Skeletal muscle cell (primary cell): ENCODE data around the gene ADCY1.

Source experiments
- DNase-seq: peaks from one replicate; pipeline ENCODE4 v3.0.0-alpha.2; 2010; ENCODE audit warnings: low read depth
- H3K4me3 ChIP-seq: 2 replicates; pipeline ENCODE4 v1.5.1; 2011; ENCODE audit warnings: low read depth, mild to moderate bottlenecking, control low read depth, low read length, moderate library complexity

ADCY1 gene

GRCh38 chr7:45610660-45611299 lies 36.6 kb downstream of the ADCY1 start:
- no peak overlapping the region for H3K4me3 ChIP-seq
- DNase-seq, result no peak

- H3K4me3 ChIP-seq, result no peak overlapping the region
- DNase-seq, result no peak
Measured at GRCh38 chr7:45617166-45617565, 43.0 kb downstream of the ADCY1 start.

GRCh38 chr7:45622058-45622457 lies 47.9 kb downstream of the ADCY1 start:
- no peak overlapping the region for H3K4me3 ChIP-seq
- no peak for DNase-seq

GRCh38 chr7:45623157-45623556 lies 49.0 kb downstream of the ADCY1 start:
- no peak for DNase-seq
- H3K4me3 ChIP-seq, result no peak overlapping the region

GRCh38 chr7:45623740-45624391 lies 49.7 kb downstream of the ADCY1 start:
- H3K4me3 ChIP-seq, result no peak overlapping the region

GRCh38 chr7:45624392-45624760 lies 50.2 kb downstream of the ADCY1 start:
- no peak for DNase-seq
- H3K4me3 ChIP-seq, result no peak overlapping the region

More at GRCh38 chr7:45623740-45624391, 49.7 kb downstream of the ADCY1 start:
- no peak for DNase-seq

- H3K4me3 ChIP-seq, result no peak overlapping the region
- no peak for DNase-seq
Measured at GRCh38 chr7:45625067-45625466, 50.9 kb downstream of the ADCY1 start.

- no peak for DNase-seq
- no peak overlapping the region for H3K4me3 ChIP-seq
Measured at GRCh38 chr7:45625714-45626440, 51.7 kb downstream of the ADCY1 start.

- H3K4me3 ChIP-seq, result no peak overlapping the region
- no peak for DNase-seq
Measured at GRCh38 chr7:45626441-45627430, 52.6 kb downstream of the ADCY1 start.

GRCh38 chr7:45627691-45628456 lies 53.7 kb downstream of the ADCY1 start:
- no peak overlapping the region for H3K4me3 ChIP-seq
- DNase-seq, result no peak

- H3K4me3 ChIP-seq, result no peak overlapping the region
- no peak for DNase-seq
Measured at GRCh38 chr7:45631569-45631968, 57.4 kb downstream of the ADCY1 start.

GRCh38 chr7:45636733-45637132 lies 62.6 kb downstream of the ADCY1 start:
- no peak for DNase-seq
- no peak overlapping the region for H3K4me3 ChIP-seq

- no peak for DNase-seq
- H3K4me3 ChIP-seq, result no peak overlapping the region
Measured at GRCh38 chr7:45638916-45639315, 64.7 kb downstream of the ADCY1 start.

- DNase-seq, result no peak
- no peak overlapping the region for H3K4me3 ChIP-seq
Measured at GRCh38 chr7:45642044-45642443, 67.9 kb downstream of the ADCY1 start.

GRCh38 chr7:45643630-45644029 lies 69.5 kb downstream of the ADCY1 start:
- no peak for DNase-seq
- H3K4me3 ChIP-seq, result no peak overlapping the region

- H3K4me3 ChIP-seq, result no peak overlapping the region
- no peak for DNase-seq
Measured at GRCh38 chr7:45644237-45644636, 70.1 kb downstream of the ADCY1 start.

- DNase-seq, result no peak
- no peak overlapping the region for H3K4me3 ChIP-seq
Measured at GRCh38 chr7:45645141-45645969, 71.2 kb downstream of the ADCY1 start.

- no peak for DNase-seq
- H3K4me3 ChIP-seq, result no peak overlapping the region
Measured at GRCh38 chr7:45646207-45646821, 72.1 kb downstream of the ADCY1 start.
